Measurements from ENCODE around the gene HNRNPL. TPM values are rescaled to one million over a fixed set of nuclear protein-coding genes. Genes with fewer than 3 reads are reported as not detected.
"Not testable (repeated sequence)": the region's sequence is repeated elsewhere in the genome, so short reads cannot be mapped to it uniquely, and the experiment has no call there.

Gene HNRNPL
- total RNA-seq, 2 experiments from 2014 or later, result 777 to 829 TPM

DNA sequence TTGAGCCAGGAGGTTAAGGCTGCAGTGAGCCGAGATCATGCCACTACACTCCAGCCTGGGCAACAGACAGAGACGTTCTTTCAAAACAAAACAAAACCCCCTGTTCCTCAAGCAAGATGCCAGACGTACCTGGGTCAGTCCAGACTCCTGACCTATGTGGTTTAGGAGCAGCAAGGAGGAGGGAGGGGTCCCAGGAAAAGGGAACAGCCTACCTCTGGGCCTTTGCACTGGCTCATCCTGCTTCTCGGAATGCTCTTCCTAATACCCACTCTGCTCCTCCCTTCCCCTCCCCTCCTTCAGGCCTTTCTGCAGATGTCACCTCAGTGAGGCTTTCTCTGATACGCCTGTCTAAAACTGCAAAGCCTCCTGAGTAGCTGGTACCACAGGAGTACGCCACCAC lies 18.8 kb upstream of the HNRNPL start:
- Mint-ChIP-seq H3K4me3 (peak overlapping the region; percentile 89), H3K27ac (peak overlapping the region; percentile 89), H3K4me1 (ENCODE audit: low read depth) (peaks cover 49% of the 10 kb centered on the region), H3K9me3 (no peaks in the 10 kb centered on the region), H3K36me3 (ENCODE audit: low read depth) (peaks cover 54% of the 10 kb centered on the region), H3K27me3 (ENCODE audit: low read depth) (no peaks in the 10 kb centered on the region)
- intact Hi-C loops (cut with micrococcal nuclease), result no loop called here
- no peak for DNase-seq
- CTCF ChIA-PET, result interaction anchor here (0.6 to 2.0 kb wide), 11 partner anchors 8 to 143 kb away, joined by 3 to 13 read pairs (median 5); partner anchors contain the start of genes NFKBIB, RINL and SIRT2

DNA sequence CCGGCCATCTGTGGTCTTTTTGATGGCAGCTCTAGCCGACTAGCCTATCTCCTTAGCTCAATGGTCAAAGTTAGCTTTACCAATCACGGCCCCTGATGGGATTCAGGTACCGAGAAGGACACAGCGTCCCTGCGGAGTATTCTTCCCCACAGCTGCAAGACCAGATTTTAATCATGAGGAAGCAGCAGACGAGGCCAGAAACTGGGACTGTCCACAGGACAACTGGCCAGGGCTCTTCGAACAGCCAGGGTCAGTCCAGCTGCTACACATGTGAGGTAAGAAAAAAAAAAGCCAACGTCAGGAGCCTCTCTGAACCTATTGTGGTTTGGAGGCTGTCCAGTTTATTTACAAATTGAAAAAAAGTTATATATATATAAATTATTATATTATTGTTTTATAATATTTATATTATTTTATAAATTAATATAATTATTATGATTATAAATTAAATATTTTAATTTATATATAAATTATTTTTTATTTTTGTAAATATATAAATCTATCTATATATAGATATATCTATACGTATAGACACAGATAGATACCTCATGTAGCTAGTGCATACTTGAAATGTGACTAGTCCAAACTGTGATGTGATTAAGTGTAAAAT lies 17.5 kb upstream of the HNRNPL start:
- Mint-ChIP-seq H3K27ac (no peak overlapping the region), H3K4me1 (ENCODE audit: low read depth) (peaks cover 49% of the 10 kb centered on the region), H3K36me3 (ENCODE audit: low read depth) (peaks cover 48% of the 10 kb centered on the region), H3K9me3 (no peaks in the 10 kb centered on the region), H3K4me3 (no peak overlapping the region), H3K27me3 (ENCODE audit: low read depth) (no peaks in the 10 kb centered on the region)
- CTCF ChIA-PET, result interaction anchor here (1.3 to 1.4 kb wide), 2 partner anchors 15 to 21 kb away, joined by 4 to 5 read pairs; no protein-coding TSS in a partner anchor
- DNase-seq, result no peak
- intact Hi-C loops (cut with micrococcal nuclease), result no loop called here

- intact Hi-C loops (cut with micrococcal nuclease), result no loop called here
- H3K27ac Mint-ChIP-seq, result no peak overlapping the region
- H3K4me1 Mint-ChIP-seq (ENCODE audit: low read depth), result peaks cover 37% of the 10 kb centered on the region
- CTCF ChIA-PET, result interaction anchor here (2.2 to 4.0 kb wide), 2 partner anchors 10 to 24 kb away, joined by 9 to 19 read pairs; no protein-coding TSS in a partner anchor
- H3K9me3 Mint-ChIP-seq, result no peaks in the 10 kb centered on the region
- H3K4me3 Mint-ChIP-seq, result no peak overlapping the region
- no peak for DNase-seq
- H3K36me3 Mint-ChIP-seq (ENCODE audit: low read depth), result peaks cover 16% of the 10 kb centered on the region
- H3K27me3 Mint-ChIP-seq (ENCODE audit: low read depth), result no peaks in the 10 kb centered on the region
Measured at GRCh38 chr19:38862321-38863059, 12.7 kb upstream of the HNRNPL start.

DNA sequence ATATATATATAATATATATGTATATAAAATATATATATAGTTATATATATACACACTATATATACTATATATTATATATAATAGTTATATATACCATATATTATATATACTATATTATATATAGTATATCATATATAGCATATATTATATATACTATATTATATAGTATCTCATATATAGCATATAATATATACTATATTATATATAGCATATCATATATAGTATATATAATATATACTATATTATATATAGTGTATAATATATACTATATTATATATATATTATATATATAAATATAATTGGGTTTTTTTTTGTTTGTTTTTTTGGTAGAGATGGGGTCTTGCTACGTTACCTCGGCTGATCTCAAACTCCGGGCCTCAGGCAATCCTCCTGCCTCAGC lies 11.6 kb upstream of the HNRNPL start:
- no peak overlapping the region for H3K4me3 Mint-ChIP-seq
- CTCF ChIA-PET, result interaction anchor here (0.6 to 4.0 kb wide), 4 partner anchors 8 to 467 kb away, joined by 3 to 19 read pairs (median 5); no protein-coding TSS in a partner anchor
- peaks cover 42% of the 10 kb centered on the region for H3K4me1 Mint-ChIP-seq (ENCODE audit: low read depth)
- intact Hi-C loops (cut with micrococcal nuclease), result no loop called here
- H3K9me3 Mint-ChIP-seq, result peaks cover 2% of the 10 kb centered on the region
- H3K27ac Mint-ChIP-seq, result no peak overlapping the region
- peaks cover 14% of the 10 kb centered on the region for H3K36me3 Mint-ChIP-seq (ENCODE audit: low read depth)
- no peaks in the 10 kb centered on the region for H3K27me3 Mint-ChIP-seq (ENCODE audit: low read depth)
- DNase-seq, result no peak

GRCh38 chr19:38859631-38860204 lies 9.9 kb upstream of the HNRNPL start:
- H3K4me3 Mint-ChIP-seq; DNase-seq; CTCF ChIA-PET; H3K36me3 Mint-ChIP-seq (ENCODE audit: low read depth); H3K9me3 Mint-ChIP-seq; H3K27ac Mint-ChIP-seq; H3K27me3 Mint-ChIP-seq (ENCODE audit: low read depth): not testable (repeated sequence)
- intact Hi-C loops (cut with micrococcal nuclease), result loop anchor here (10.0 kb wide), 1 partner anchor 485 kb away; the partner anchor contains the start of gene PSMD8
- peaks cover 27% of the 10 kb centered on the region for H3K4me1 Mint-ChIP-seq (ENCODE audit: low read depth)

DNA sequence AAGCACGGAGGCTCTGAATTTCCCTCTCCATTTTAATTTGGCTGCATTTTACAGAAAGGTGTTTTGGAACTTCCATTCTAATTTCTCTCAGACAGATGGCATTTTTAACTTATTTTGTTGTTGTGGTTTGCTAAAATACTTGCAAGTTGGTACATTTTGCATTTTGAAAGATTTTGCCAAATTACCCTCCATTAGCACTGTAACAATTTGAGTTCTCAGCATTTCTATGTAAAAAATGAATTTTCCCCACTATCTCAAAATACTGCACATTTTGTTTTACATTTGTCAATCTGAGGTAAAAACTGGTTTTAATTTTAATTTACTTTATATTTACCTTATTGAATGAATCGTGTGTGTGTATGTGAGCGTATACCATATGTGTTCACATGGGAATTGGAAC lies 7.0 kb upstream of the HNRNPL start:
- CTCF ChIA-PET, result interaction anchor here (2.0 kb wide), 1 partner anchor 12 kb away, joined by 12 read pairs; no protein-coding TSS in a partner anchor
- no peaks in the 10 kb centered on the region for H3K27me3 Mint-ChIP-seq (ENCODE audit: low read depth)
- peaks cover 31% of the 10 kb centered on the region for H3K4me1 Mint-ChIP-seq (ENCODE audit: low read depth)
- no peak for DNase-seq
- no peak overlapping the region for H3K27ac Mint-ChIP-seq
- H3K9me3 Mint-ChIP-seq, result peaks cover 2% of the 10 kb centered on the region
- H3K4me3 Mint-ChIP-seq, result peak overlapping the region; percentile 24
- H3K36me3 Mint-ChIP-seq (ENCODE audit: low read depth), result peaks cover 5% of the 10 kb centered on the region
- intact Hi-C loops (cut with micrococcal nuclease), result loop anchor here (10.0 kb wide), 1 partner anchor 482 kb away; the partner anchor contains the start of gene PSMD8

- H3K27me3 Mint-ChIP-seq (ENCODE audit: low read depth); H3K9me3 Mint-ChIP-seq; H3K36me3 Mint-ChIP-seq (ENCODE audit: low read depth); H3K4me3 Mint-ChIP-seq; H3K27ac Mint-ChIP-seq; DNase-seq; CTCF ChIA-PET: not testable (repeated sequence)
- intact Hi-C loops (cut with micrococcal nuclease), result loop anchor here (10.0 kb wide), 1 partner anchor 481 kb away; the partner anchor contains the start of gene PSMD8
- H3K4me1 Mint-ChIP-seq (ENCODE audit: low read depth), result peaks cover 29% of the 10 kb centered on the region
Measured at GRCh38 chr19:38855751-38856150, 6.0 kb upstream of the HNRNPL start.

- intact Hi-C loops (cut with micrococcal nuclease), result loop anchor here (5.0 to 10.0 kb wide), 3 partner anchors 480 to 593 kb away; partner anchors contain the start of genes GMFG, PSMD8 and SPINT2
- H3K9me3 Mint-ChIP-seq; CTCF ChIA-PET; H3K36me3 Mint-ChIP-seq (ENCODE audit: low read depth); H3K27me3 Mint-ChIP-seq (ENCODE audit: low read depth); DNase-seq; H3K27ac Mint-ChIP-seq; H3K4me3 Mint-ChIP-seq: not testable (repeated sequence)
- peaks cover 29% of the 10 kb centered on the region for H3K4me1 Mint-ChIP-seq (ENCODE audit: low read depth)
Measured at GRCh38 chr19:38854961-38855360, 5.2 kb upstream of the HNRNPL start.

GRCh38 chr19:38853214-38853613 lies 3.4 kb upstream of the HNRNPL start:
- CTCF ChIA-PET, result interaction anchor here (1.1 to 2.4 kb wide), 4 partner anchors 10 to 18 kb away, joined by 3 to 13 read pairs (median 7); no protein-coding TSS in a partner anchor
- Mint-ChIP-seq H3K4me3 (peak overlapping the region; percentile 84), H3K27me3 (ENCODE audit: low read depth) (no peaks in the 10 kb centered on the region), H3K4me1 (ENCODE audit: low read depth) (peaks cover 37% of the 10 kb centered on the region), H3K27ac (peak overlapping the region; percentile 89), H3K36me3 (ENCODE audit: low read depth) (peaks cover 15% of the 10 kb centered on the region), H3K9me3 (peaks cover 2% of the 10 kb centered on the region)
- no peak for DNase-seq
- intact Hi-C loops (cut with micrococcal nuclease), result loop anchor here (5.0 to 10.0 kb wide), 3 partner anchors 478 to 591 kb away; partner anchors contain the start of genes GMFG, PSMD8 and SPINT2

- DNase-seq, result peak; percentile 80
- Mint-ChIP-seq H3K4me3 (peak overlapping the region; percentile 84), H3K27me3 (ENCODE audit: low read depth) (no peaks in the 10 kb centered on the region), H3K27ac (peak overlapping the region; percentile 89), H3K36me3 (ENCODE audit: low read depth) (peaks cover 22% of the 10 kb centered on the region), H3K4me1 (ENCODE audit: low read depth) (peaks cover 37% of the 10 kb centered on the region), H3K9me3 (peaks cover 2% of the 10 kb centered on the region)
- intact Hi-C loops (cut with micrococcal nuclease), result loop anchor here (5.0 to 10.0 kb wide), 3 partner anchors 478 to 590 kb away; partner anchors contain the start of genes GMFG, PSMD8 and SPINT2
- CTCF ChIA-PET, result interaction anchor here (1.0 to 2.4 kb wide), 5 partner anchors 11 to 35 kb away, joined by 3 to 13 read pairs (median 5); no protein-coding TSS in a partner anchor
Measured at GRCh38 chr19:38852231-38853044, 2.7 kb upstream of the HNRNPL start.

GRCh38 chr19:38851622-38852230 lies 1.9 kb upstream of the HNRNPL start:
- H3K9me3 Mint-ChIP-seq, result peaks cover 2% of the 10 kb centered on the region
- CTCF ChIA-PET, result interaction anchor here (0.7 to 2.4 kb wide), 4 partner anchors 15 to 36 kb away, joined by 3 to 13 read pairs (median 4); no protein-coding TSS in a partner anchor
- peak; percentile 92 for DNase-seq
- peak overlapping the region; percentile 91 for H3K4me3 Mint-ChIP-seq
- peaks cover 29% of the 10 kb centered on the region for H3K36me3 Mint-ChIP-seq (ENCODE audit: low read depth)
- intact Hi-C loops (cut with micrococcal nuclease), result loop anchor here (2.0 to 10.0 kb wide), 4 partner anchors 477 to 589 kb away; partner anchors contain the start of genes GMFG, PSMD8 and SPINT2
- no peaks in the 10 kb centered on the region for H3K27me3 Mint-ChIP-seq (ENCODE audit: low read depth)
- peak overlapping the region; percentile 96 for H3K27ac Mint-ChIP-seq
- peaks cover 38% of the 10 kb centered on the region for H3K4me1 Mint-ChIP-seq (ENCODE audit: low read depth)

Measured in activated naive CD4-positive, alpha-beta T cell treated with anti-CD3 and anti-CD28 coated beads for 36 hours (primary cell).